ENCODE results near the gene TTC24.

TTC24 gene

DNA sequence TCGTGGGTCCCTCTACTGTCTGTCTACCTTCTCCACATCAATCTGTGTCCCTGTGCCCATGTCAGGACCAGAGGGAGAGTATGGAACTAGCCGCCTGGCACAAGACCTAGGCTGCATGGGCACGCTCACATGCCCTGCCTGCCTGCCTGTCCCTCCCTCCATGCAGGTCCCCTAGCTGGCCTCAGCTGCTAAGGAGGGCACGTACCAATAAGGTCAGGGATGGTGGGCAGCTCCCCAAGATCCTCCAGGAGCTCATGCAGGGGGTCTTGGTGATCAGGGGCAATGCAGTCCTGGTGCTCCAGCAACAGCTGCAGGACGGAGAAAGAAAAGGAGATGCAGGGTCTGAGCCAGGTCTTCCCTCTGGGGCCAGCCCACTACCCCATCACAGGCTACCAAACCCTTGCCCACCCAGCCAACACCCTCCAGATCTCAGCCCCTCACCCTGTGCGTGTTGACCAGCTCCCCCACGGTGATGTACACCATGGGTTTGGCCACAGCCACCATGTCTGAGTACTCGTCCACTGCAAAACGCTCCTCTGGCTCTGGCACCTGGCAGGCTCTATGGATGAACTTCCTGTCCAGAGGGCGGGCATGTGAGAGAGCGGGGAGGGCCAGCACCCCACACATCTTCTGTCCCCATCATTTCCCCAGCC, 45.8 kb upstream of the TTC24 start:
- Histone ChIP-seq H3K4me1 (ENCODE audit: control insufficient read depth, low read length) (no peaks in the 10 kb centered on the region), H4K20me1 (ENCODE audit: control insufficient read depth, insufficient read depth, low read depth, low read length) (no peaks in the 10 kb centered on the region), H3K4me2 (ENCODE audit: low read length) (no peak overlapping the region), H3K27me3 (ENCODE audit: control insufficient read depth, low read length) (no peaks in the 10 kb centered on the region), H3F3A (ENCODE audit: control insufficient read depth, insufficient read depth) (no peaks in the 10 kb centered on the region), H3K4me3 (ENCODE audit: low read length) (no peak overlapping the region), H3K79me2 (ENCODE audit: control insufficient read depth, low read length) (no peaks in the 10 kb centered on the region), H3K9me2 (replicated peaks; ENCODE audit: control insufficient read depth, low read length) (no peaks in the 10 kb centered on the region), H3K27ac (ENCODE audit: low read depth, low read length) (no peak overlapping the region), H3K36me3 (ENCODE audit: control insufficient read depth, low read length) (peaks cover 40% of the 10 kb centered on the region), H3K9me3 (ENCODE audit: control insufficient read depth, insufficient read depth, low read length) (no peaks in the 10 kb centered on the region)
- TF ChIP-seq, protein P1, sequence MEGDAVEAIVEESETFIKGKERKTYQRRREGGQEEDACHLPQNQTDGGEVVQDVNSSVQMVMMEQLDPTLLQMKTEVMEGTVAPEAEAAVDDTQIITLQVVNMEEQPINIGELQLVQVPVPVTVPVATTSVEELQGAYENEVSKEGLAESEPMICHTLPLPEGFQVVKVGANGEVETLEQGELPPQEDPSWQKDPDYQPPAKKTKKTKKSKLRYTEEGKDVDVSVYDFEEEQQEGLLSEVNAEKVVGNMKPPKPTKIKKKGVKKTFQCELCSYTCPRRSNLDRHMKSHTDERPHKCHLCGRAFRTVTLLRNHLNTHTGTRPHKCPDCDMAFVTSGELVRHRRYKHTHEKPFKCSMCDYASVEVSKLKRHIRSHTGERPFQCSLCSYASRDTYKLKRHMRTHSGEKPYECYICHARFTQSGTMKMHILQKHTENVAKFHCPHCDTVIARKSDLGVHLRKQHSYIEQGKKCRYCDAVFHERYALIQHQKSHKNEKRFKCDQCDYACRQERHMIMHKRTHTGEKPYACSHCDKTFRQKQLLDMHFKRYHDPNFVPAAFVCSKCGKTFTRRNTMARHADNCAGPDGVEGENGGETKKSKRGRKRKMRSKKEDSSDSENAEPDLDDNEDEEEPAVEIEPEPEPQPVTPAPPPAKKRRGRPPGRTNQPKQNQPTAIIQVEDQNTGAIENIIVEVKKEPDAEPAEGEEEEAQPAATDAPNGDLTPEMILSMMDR (IDR thresholded peaks at IDR 0.05; ENCODE audit: low read depth, low read length, poor library complexity, severe bottlenecking) = no peak
- no peak for TF ChIP-seq EZH2phosphoT487 (IDR thresholded peaks at IDR 0.05; ENCODE audit: borderline replicate concordance, low read length)

DNA sequence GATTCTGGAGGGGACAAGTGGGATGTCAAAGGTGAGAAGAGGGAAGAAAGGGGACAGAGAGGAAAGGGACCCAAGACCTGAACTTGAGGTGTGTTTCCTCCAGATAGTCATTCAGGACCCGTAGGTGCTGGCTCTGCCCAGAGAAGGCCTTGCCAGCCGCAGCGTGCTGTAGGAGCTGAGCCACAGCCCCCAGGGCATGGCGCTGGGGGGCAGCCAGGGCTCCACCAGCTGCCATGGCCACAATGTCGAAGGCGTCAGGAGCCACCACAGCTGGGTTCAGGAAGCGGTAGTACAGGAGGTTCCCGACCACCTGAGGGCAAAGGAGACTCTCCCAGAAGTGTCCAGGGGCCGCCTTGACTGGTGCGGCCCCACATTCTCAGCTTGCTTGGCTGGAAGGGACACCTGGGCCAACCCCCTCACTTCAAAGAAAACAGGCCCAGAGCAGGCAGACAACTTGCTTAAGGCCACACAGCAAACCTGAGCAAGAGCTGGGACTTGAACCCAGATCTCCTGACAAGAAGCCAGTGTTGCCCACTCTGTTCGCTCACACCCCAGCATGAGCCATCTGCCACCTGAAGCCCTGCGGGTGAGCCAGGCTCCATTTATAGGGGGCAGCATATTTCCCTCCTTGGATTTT, 45.0 kb upstream of the TTC24 start:
- H3K4me3 ChIP-seq (ENCODE audit: low read length) = no peak overlapping the region
- no peaks in the 10 kb centered on the region for H3K27me3 ChIP-seq (ENCODE audit: control insufficient read depth, low read length)
- H3F3A ChIP-seq (ENCODE audit: control insufficient read depth, insufficient read depth) = no peaks in the 10 kb centered on the region
- peaks cover 44% of the 10 kb centered on the region for H3K36me3 ChIP-seq (ENCODE audit: control insufficient read depth, low read length)
- H3K4me2 ChIP-seq (ENCODE audit: low read length) = no peak overlapping the region
- H3K9me2 ChIP-seq (replicated peaks; ENCODE audit: control insufficient read depth, low read length) = no peaks in the 10 kb centered on the region
- H3K79me2 ChIP-seq (ENCODE audit: control insufficient read depth, low read length) = no peaks in the 10 kb centered on the region
- no peaks in the 10 kb centered on the region for H3K9me3 ChIP-seq (ENCODE audit: control insufficient read depth, insufficient read depth, low read length)
- no peak overlapping the region for H3K27ac ChIP-seq (ENCODE audit: low read depth, low read length)
- no peaks in the 10 kb centered on the region for H4K20me1 ChIP-seq (ENCODE audit: control insufficient read depth, insufficient read depth, low read depth, low read length)
- no peak for TF ChIP-seq EZH2phosphoT487 (IDR thresholded peaks at IDR 0.05; ENCODE audit: borderline replicate concordance, low read length)
- TF ChIP-seq, protein P1 (IDR thresholded peaks at IDR 0.05; ENCODE audit: low read depth, low read length, poor library complexity, severe bottlenecking) = no peak
- H3K4me1 ChIP-seq (ENCODE audit: control insufficient read depth, low read length) = no peaks in the 10 kb centered on the region

DNA sequence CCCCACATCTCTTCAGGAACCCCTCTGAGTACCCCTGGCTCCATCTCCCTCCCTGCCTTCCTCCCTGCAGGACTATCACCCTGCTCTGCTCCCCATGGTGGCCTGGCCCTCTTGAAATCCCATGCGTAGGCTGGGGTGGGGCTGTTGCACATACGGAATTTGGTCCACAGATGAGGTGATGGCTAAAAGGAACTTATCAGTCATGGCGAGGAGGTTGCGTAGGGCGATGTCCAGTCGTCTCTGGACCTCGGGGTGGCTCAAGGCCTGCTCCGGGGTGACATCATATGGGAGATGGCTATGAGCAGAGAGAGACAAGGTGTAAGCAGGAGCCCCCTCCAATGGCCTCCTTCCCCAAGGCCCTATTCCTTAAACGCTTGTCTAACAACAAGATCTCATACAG, 42.5 kb upstream of the TTC24 start:
- H3K27me3 ChIP-seq (ENCODE audit: control insufficient read depth, low read length) = no peaks in the 10 kb centered on the region
- H3K4me2 ChIP-seq (ENCODE audit: low read length) = no peak overlapping the region
- H3K9me2 ChIP-seq (replicated peaks; ENCODE audit: control insufficient read depth, low read length) = no peaks in the 10 kb centered on the region
- H3K79me2 ChIP-seq (ENCODE audit: control insufficient read depth, low read length) = no peaks in the 10 kb centered on the region
- no peak overlapping the region for H3K27ac ChIP-seq (ENCODE audit: low read depth, low read length)
- H3K36me3 ChIP-seq (ENCODE audit: control insufficient read depth, low read length) = peaks cover 38% of the 10 kb centered on the region
- no peak overlapping the region for H3K4me3 ChIP-seq (ENCODE audit: low read length)
- TF ChIP-seq, protein P1 (IDR thresholded peaks at IDR 0.05; ENCODE audit: low read depth, low read length, poor library complexity, severe bottlenecking) = no peak
- no peak for TF ChIP-seq EZH2phosphoT487 (IDR thresholded peaks at IDR 0.05; ENCODE audit: borderline replicate concordance, low read length)
- H3K4me1 ChIP-seq (ENCODE audit: control insufficient read depth, low read length) = no peaks in the 10 kb centered on the region
- H4K20me1 ChIP-seq (ENCODE audit: control insufficient read depth, insufficient read depth, low read depth, low read length) = no peaks in the 10 kb centered on the region
- no peaks in the 10 kb centered on the region for H3K9me3 ChIP-seq (ENCODE audit: control insufficient read depth, insufficient read depth, low read length)
- H3F3A ChIP-seq (ENCODE audit: control insufficient read depth, insufficient read depth) = no peaks in the 10 kb centered on the region

All from DOHH2 (cell line).